HT-29 (cell line): ENCODE results near the gene SND1. TPM values are rescaled to one million over a fixed set of nuclear protein-coding genes. Genes with fewer than 3 reads are reported as not detected.
A peak's percentile ranks its signal among the peaks of the same experiment; 100 is the strongest.

Experiments
- DNase-seq: peaks from one replicate; pipeline ENCODE4 v3.0.0-alpha.2; 2015; ENCODE audit warnings: low spot score
- total RNA-seq: library from RNA; depleted of rRNA; stranded (reverse); fragments of >200 nt; shearing (Covaris generic); gene quantifications from 2 replicates; pipeline ENCODE4 v1.2.3, GENCODE V29; 2014

The SND1 gene
- total RNA-seq, 1 experiment from 2014 or later: 178 TPM

GRCh38 chr7:127730658-127731276, 78.8 kb downstream of the SND1 start:
- DNase-seq: no peak

- DNase-seq: no peak
Observed at GRCh38 chr7:127731431-127732080, 79.6 kb downstream of the SND1 start.

GRCh38 chr7:127732306-127732705, 80.3 kb downstream of the SND1 start:
- DNase-seq: no peak

GRCh38 chr7:127733986-127734385, 82.0 kb downstream of the SND1 start:
- DNase-seq: no peak

- no peak for DNase-seq
Observed at GRCh38 chr7:127736511-127736910, 84.5 kb downstream of the SND1 start.

- no peak for DNase-seq
Observed at GRCh38 chr7:127738859-127739258, 86.9 kb downstream of the SND1 start.

GRCh38 chr7:127741764-127742375, 89.9 kb downstream of the SND1 start:
- no peak for DNase-seq

- no peak for DNase-seq
Observed at GRCh38 chr7:127745445-127745844, 93.5 kb downstream of the SND1 start.

GRCh38 chr7:127751062-127751461, 99.1 kb downstream of the SND1 start:
- DNase-seq: no peak

- DNase-seq: no peak
Observed at GRCh38 chr7:127751490-127752448, 99.8 kb downstream of the SND1 start.

GRCh38 chr7:127752829-127753228, 100.8 kb downstream of the SND1 start:
- DNase-seq: no peak

GRCh38 chr7:127754457-127754856, 102.5 kb downstream of the SND1 start:
- DNase-seq: no peak

GRCh38 chr7:127755521-127755920, 103.5 kb downstream of the SND1 start:
- DNase-seq: no peak

GRCh38 chr7:127755965-127756364, 104.0 kb downstream of the SND1 start:
- DNase-seq: no peak

- DNase-seq: no peak
Observed at GRCh38 chr7:127758105-127758504, 106.1 kb downstream of the SND1 start.

GRCh38 chr7:127758845-127759244, 106.9 kb downstream of the SND1 start:
- DNase-seq: no peak

- peak; percentile 84 for DNase-seq
Observed at GRCh38 chr7:127759945-127760421, 108.0 kb downstream of the SND1 start.

- DNase-seq: no peak
Observed at GRCh38 chr7:127760436-127761031, 108.5 kb downstream of the SND1 start.

- DNase-seq: no peak
Observed at GRCh38 chr7:127761196-127761595, 109.2 kb downstream of the SND1 start.

- DNase-seq: no peak
Observed at GRCh38 chr7:127764681-127765080, 112.7 kb downstream of the SND1 start.

- DNase-seq: no peak
Observed at GRCh38 chr7:127765150-127765549, 113.2 kb downstream of the SND1 start.
